Suprapubic skin (tissue), 3 donors: ENCODE data around the gene ITIH5.

Experiments used
- CTCF ChIP-seq, 2 donors: fragments of 200-600 bp in 1 of 2; fragments of 450-650 bp in 1 of 2; sonication (generic) in 1 of 2; IDR thresholded peaks; one replicate each; pipeline ENCODE4 v1.5.1; 2016 to 2019; ENCODE audit warnings: antibody characterized with exemption in 2 of 2, mild to moderate bottlenecking in 1 of 2, moderate library complexity in 1 of 2
- POLR2A ChIP-seq, 2 donors: fragments of 450-650 bp; IDR thresholded peaks; one replicate each; pipeline ENCODE4 v1.6.1; 2017; ENCODE audit warnings: antibody characterized with exemption in 2 of 2, mild to moderate bottlenecking in 2 of 2, moderate library complexity in 2 of 2

GRCh38 chr10:7559386-7559785, 107.4 kb downstream of the ITIH5 start:
- TF ChIP-seq CTCF (IDR thresholded peaks at IDR 0.05) (no peak), POLR2A (IDR thresholded peaks at IDR 0.05) (no peak)
